AG04450 (cell line): ENCODE measurements around the gene SMAD3. TPM values are rescaled to one million over a fixed set of nuclear protein-coding genes. Genes with fewer than 3 reads are reported as not detected.

Source experiments
- CTCF ChIA-PET: fragments of 300-600, 350-600 bp; formaldehyde crosslinking; extraction: SDS; loops from one replicate; lab custom pipeline; 2022; ENCODE audit warnings: antibody characterized with exemption, inconsistent platforms; lab: Charles Lee
- POLR2A ChIA-PET: fragments of 350-600 bp; formaldehyde crosslinking; extraction: SDS; loops from one replicate; lab custom pipeline; 2021; ENCODE audit warnings: antibody characterized with exemption, inconsistent platforms; lab: Yijun Ruan, JAX
- DNase-seq: peaks from one replicate; pipeline ENCODE4 v3.0.0-alpha.2; 2011; ENCODE audit warnings: low read depth, low spot score
- H3K27ac ChIP-seq: one replicate; pipeline ENCODE4 v1.5.1; 2012; ENCODE audit warnings: low read depth, low read length, control low read depth
- H3K27me3 ChIP-seq: one replicate; pipeline ENCODE4 v1.6.0; 2012; ENCODE audit warnings: low read length; ENCODE audit not compliant: control insufficient read depth, insufficient read depth
- H3K4me3 ChIP-seq: 2 replicates; pipeline ENCODE4 v1.5.1; 2011; ENCODE audit warnings: mild to moderate bottlenecking, low read depth, low read length, control low read depth
- H3K9me3 ChIP-seq: 2 replicates; pipeline ENCODE4 v1.5.1; 2012; ENCODE audit warnings: low read length; ENCODE audit not compliant: control insufficient read depth, insufficient read depth
- polyA plus RNA-seq: library from polyadenylated mRNA; depleted of rRNA; stranded (reverse); fragments of >200 nt; gene quantifications from 2 replicates; pipeline ENCODE4 v1.2.3, GENCODE V29; 2011
- TF ChIP-seq, protein P1 (sequence below): IDR thresholded peaks from 2 replicates; pipeline ENCODE4 v1.5.1; 2011; ENCODE audit warnings: low read depth, low read length, control low read depth, inconsistent platforms

The SMAD3 gene
- polyA plus RNA-seq, 1 experiment, result 115 TPM

DNA sequence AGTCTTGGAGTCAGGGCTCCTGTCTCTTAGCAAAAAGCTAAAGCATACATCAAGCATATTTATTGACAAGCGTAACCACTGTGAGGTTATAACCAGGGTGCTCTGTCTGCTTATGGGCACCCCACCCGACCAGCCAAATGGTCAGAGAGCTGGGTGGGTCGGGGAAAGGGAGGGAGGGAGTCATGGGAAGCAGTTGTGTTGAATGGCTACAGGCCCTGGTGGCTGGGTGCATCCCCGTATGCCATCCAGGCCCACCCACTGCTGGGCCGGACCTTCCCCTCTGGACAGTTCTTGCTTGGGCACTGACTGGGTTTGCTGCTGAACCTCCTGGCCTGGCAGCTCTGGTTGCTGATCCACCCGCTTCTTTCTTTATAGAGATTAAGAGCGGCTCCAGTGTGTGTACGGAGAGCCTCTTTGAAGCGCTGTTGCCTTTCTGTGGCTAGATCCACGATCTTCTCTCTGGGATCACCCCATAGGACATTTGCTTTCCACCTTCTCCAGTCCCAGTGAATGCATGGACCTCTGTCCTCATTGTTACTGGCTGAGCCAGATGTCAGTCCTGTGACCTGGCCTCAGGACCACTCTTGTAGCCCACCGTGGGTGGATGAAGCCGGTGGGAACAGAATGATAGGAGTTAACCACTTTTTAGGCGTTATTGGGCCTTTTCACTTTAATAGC is 59.6 kb downstream of the SMAD3 start:
- CTCF ChIA-PET, result no interaction called here
- TF ChIP-seq, protein P1, sequence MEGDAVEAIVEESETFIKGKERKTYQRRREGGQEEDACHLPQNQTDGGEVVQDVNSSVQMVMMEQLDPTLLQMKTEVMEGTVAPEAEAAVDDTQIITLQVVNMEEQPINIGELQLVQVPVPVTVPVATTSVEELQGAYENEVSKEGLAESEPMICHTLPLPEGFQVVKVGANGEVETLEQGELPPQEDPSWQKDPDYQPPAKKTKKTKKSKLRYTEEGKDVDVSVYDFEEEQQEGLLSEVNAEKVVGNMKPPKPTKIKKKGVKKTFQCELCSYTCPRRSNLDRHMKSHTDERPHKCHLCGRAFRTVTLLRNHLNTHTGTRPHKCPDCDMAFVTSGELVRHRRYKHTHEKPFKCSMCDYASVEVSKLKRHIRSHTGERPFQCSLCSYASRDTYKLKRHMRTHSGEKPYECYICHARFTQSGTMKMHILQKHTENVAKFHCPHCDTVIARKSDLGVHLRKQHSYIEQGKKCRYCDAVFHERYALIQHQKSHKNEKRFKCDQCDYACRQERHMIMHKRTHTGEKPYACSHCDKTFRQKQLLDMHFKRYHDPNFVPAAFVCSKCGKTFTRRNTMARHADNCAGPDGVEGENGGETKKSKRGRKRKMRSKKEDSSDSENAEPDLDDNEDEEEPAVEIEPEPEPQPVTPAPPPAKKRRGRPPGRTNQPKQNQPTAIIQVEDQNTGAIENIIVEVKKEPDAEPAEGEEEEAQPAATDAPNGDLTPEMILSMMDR, result no peak
- H3K27ac ChIP-seq, result peak overlapping the region; percentile 98
- no peaks in the 10 kb centered on the region for H3K27me3 ChIP-seq
- peak overlapping the region; percentile 17; the same call in 1 of the 2 replicates for H3K4me3 ChIP-seq
- DNase-seq, result no peak
- POLR2A ChIA-PET, result interaction anchor here (0.8 to 1.8 kb wide), 14 partner anchors 8 to 59 kb away, joined by 3 to 17 read pairs (median 6); no protein-coding TSS in a partner anchor
- no peaks in the 10 kb centered on the region for H3K9me3 ChIP-seq

DNA sequence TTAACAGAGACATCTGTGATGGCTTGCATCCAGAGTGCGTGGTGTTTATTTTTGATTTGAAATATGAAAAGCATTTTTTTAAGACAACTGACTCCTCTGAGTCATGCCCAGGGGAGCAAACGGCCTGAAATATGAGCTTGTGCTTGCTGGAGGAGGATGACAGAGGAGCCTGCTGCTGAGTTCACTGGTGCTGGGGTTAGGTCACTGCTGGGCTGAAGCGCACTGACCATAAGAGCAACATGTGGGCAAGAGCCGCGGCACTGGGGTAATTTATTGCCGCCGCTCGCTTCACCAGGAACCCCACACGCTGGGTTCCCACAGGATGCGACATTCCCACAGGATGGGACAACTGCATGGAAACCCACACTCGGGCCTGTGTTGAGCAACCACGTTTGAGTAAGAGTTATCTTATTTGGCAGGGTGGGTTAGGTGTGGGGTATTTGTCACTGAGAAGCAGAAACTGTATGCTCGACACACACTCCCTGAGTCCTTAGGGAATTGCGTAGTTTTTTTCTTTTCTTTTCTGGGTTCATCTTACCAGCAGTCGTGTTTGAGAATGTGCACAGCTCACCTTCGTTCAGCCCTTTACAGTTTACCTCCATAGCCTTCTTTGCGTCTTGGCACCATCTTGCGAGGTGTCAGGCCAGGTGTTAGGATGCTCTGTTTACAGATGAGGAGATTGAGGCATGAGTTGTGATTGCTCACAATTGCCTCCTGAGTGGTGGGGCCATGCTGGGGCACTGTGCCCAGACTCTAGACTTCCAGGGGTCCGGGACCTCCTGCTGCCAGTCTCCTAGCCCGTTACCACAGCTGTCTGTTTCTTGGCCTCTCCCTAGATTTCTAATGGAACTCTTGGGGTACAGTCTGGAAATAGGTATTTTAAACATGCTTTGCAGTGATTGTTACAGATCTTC is 60.4 kb downstream of the SMAD3 start:
- TF ChIP-seq, protein P1, result no peak
- DNase-seq, result peak; percentile 98
- ChIA-PET POLR2A (interaction anchor here (0.6 to 1.8 kb wide), 15 partner anchors 9 to 58 kb away, joined by 3 to 17 read pairs (median 5); no protein-coding TSS in a partner anchor), CTCF (no interaction called here)
- Histone ChIP-seq H3K4me3 (peak overlapping the region; percentile 54), H3K9me3 (no peaks in the 10 kb centered on the region), H3K27ac (peak overlapping the region; percentile 98), H3K27me3 (no peaks in the 10 kb centered on the region)

DNA sequence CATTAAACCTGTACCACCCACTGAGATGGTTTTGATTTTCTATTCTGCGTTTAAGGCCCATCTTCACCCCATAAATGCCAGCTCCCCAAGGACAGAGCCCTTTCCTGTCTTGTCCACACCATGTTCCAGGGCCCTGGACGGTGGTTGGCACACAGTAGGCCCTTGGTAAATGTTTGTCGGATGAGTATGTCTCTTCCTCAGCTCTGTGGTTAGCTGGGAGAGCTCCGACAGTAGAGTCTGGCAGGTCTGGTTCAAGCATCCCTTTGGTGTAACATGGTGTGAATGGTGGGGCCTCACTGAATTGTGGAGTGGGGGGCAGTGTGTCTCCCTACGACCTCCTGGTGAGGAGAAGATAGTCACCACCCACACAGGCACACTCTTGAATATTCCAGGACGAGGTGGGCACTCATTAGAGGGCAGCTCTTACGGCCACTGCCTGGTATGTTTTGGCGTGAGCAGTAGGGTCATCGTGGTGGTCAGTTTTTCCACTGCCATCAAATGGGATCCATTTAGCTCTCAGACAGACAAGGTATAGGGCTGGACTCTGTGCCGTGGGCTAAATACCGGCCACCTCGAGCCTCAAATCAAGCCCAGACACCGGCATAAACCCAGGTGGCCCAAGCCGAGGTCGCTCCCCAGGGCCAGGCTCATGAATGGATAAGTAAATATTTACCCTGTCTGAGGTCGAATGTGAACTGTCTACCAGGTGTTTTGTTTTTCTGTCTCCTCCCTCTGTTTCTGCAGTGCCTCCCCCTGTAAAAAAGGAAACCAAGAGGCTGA is 61.3 kb downstream of the SMAD3 start:
- Histone ChIP-seq H3K9me3 (no peaks in the 10 kb centered on the region), H3K4me3 (peak overlapping the region; percentile 54), H3K27ac (peak overlapping the region; percentile 98), H3K27me3 (no peaks in the 10 kb centered on the region)
- DNase-seq, result no peak
- CTCF ChIA-PET, result no interaction called here
- TF ChIP-seq, protein P1, result no peak
- POLR2A ChIA-PET, result interaction anchor here (1.3 to 1.8 kb wide), 3 partner anchors 9 to 22 kb away, joined by 4 to 10 read pairs (median 8); no protein-coding TSS in a partner anchor

DNA sequence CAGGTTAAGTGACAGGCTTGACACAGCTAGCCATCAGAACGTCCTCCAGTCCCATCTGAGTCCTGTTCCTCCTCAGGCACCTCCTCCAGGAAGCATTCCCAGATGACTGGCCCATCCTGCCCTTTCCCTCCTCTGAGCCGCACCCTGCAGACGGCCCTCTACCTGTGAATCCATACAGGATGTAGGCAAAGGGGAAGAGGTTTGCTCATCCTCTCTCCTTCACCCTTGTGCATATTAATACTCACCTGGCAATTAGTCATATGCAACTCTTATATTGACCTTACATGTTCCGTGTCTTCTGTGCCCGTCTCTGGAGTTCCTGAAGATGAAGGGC is 61.9 kb downstream of the SMAD3 start:
- no peaks in the 10 kb centered on the region for H3K9me3 ChIP-seq
- ChIA-PET CTCF (no interaction called here), POLR2A (interaction anchor here (0.8 to 1.4 kb wide), 6 partner anchors 16 to 51 kb away, joined by 3 to 6 read pairs (median 4); no protein-coding TSS in a partner anchor)
- DNase-seq, result no peak
- no peaks in the 10 kb centered on the region for H3K27me3 ChIP-seq
- peak overlapping the region; percentile 98 for H3K27ac ChIP-seq
- TF ChIP-seq, protein P1, result no peak
- H3K4me3 ChIP-seq, result no peak overlapping the region
